Stomach (tissue), 9 donors: Measurements from ENCODE around the gene USP53. TPM values are rescaled to one million over a fixed set of nuclear protein-coding genes. Genes with fewer than 3 reads are reported as not detected.
"Not testable (repeated sequence)": the region's sequence is repeated elsewhere in the genome, so short reads cannot be mapped to it uniquely, and the experiment has no call there.

Source experiments
- DNase-seq, 2 donors: peaks; one replicate each; pipeline versions ENCODE4 v3.0.0 to v3.0.0-alpha.2; 2013 to 2019
- H3K27ac ChIP-seq, 5 donors: fragments of 200-600 bp in 4 of 5; sonication (generic) in 4 of 5; one replicate each; pipeline ENCODE4 v1.5.1; 2013 to 2019; ENCODE audit warnings: mild to moderate bottlenecking in 1 of 5, moderate library complexity in 1 of 5
- H3K27me3 ChIP-seq, 3 donors: fragments of 200-600 bp; sonication (generic); one replicate each; pipeline ENCODE4 v1.5.1; 2017 to 2019; ENCODE audit warnings: mixed run types in 1 of 3
- H3K36me3 ChIP-seq, 4 donors: fragments of 200-600 bp; sonication (generic); 1 replicate in 3 of 4; 2 replicates in 1 of 4; pipeline ENCODE4 v1.5.1; 2016 to 2019
- H3K4me1 ChIP-seq, 4 donors: fragments of 200-600 bp; sonication (generic); one replicate each; pipeline ENCODE4 v1.5.1; 2016 to 2019
- H3K4me3 ChIP-seq, 4 donors: fragments of 200-600 bp; sonication (generic) in 3 of 4; one replicate each; pipeline ENCODE4 v1.5.1; 2016 to 2019; ENCODE audit warnings: mild to moderate bottlenecking in 1 of 4
- H3K9me3 ChIP-seq, 4 donors: fragments of 200-600 bp; sonication (generic); one replicate each; pipeline ENCODE4 v1.5.1; 2016 to 2019
- CTCF ChIP-seq, 7 experiments: fragments of 450-650 bp in 4 of 7; fragments of 200-600 bp in 3 of 7; sonication (generic) in 3 of 7; IDR thresholded peaks; one replicate each; pipeline ENCODE4 v1.5.1; 2016 to 2019; ENCODE audit warnings: antibody characterized with exemption in 7 of 7, control low read depth in 2 of 7, mild to moderate bottlenecking in 1 of 7
- EP300 ChIP-seq: sonication (generic); formaldehyde crosslinking; IDR thresholded peaks from one replicate; pipeline ENCODE4 v1.6.1; 2017; ENCODE audit warnings: antibody characterized with exemption
- POLR2A ChIP-seq, 4 donors: fragments of 450-650 bp; IDR thresholded peaks; one replicate each; pipeline ENCODE4 v1.6.1; 2016; ENCODE audit warnings: antibody characterized with exemption in 4 of 4, control low read depth in 2 of 4, mild to moderate bottlenecking in 1 of 4, moderate library complexity in 1 of 4
- POLR2AphosphoS5 ChIP-seq, 3 donors: sonication (generic); formaldehyde crosslinking; IDR thresholded peaks; one replicate each; pipeline ENCODE4 v1.6.1; 2016; ENCODE audit warnings: antibody characterized with exemption in 3 of 3
- WGBS, 5 donors: extraction: QIAGEN DNeasy Blood & Tissue Kit in 3 of 5; methylation state at CpG; one replicate each; pipeline versions ENCODE4 v1.1.5 to v1.1.7; 2013 to 2018; 5-methylcytosine and 5-hydroxymethylcytosine counted together
- intact Hi-C: fragments of 100-400 bp; cut with DNase I; formaldehyde crosslinking; loops from one replicate; pipeline ENCODE4 v1.15.1; 2023; ENCODE audit warnings: low total_unique reads
- polyA plus RNA-seq, 3 donors: library from polyadenylated mRNA; stranded (reverse); fragments of 200-250 nt; gene quantifications; one replicate each; pipeline ENCODE4 v1.2.3, GENCODE V29; 2013
- total RNA-seq, 5 donors: library from RNA; depleted of rRNA; stranded (reverse); fragments of >200 nt; gene quantifications; one replicate each; pipeline versions ENCODE4 v1.1.0 to v1.2.3, GENCODE V29; 2014 to 2016
- donor health status: healthy with polysubstance abuse.
- donor health status: Bipolar disorder and iron deficiency.
- donor health status: healthy.

Gene USP53
- total and polyA plus RNA-seq, 8 donors = 15.8 to 116 (median 54.1) TPM

GRCh38 chr4:119337010-119337409 lies 124.5 kb downstream of the USP53 start:
- intact Hi-C loops = no loop called here
- Histone ChIP-seq H3K4me3 (no peak overlapping the region), H3K36me3 (no peaks in the 10 kb centered on the region), H3K27me3 (no peaks in the 10 kb centered on the region), H3K9me3 (no peaks in the 10 kb centered on the region), H3K4me1 (no peaks in the 10 kb centered on the region), H3K27ac (no peak overlapping the region)
- TF ChIP-seq EP300 (no peak), POLR2AphosphoS5 (IDR thresholded peaks at IDR 0.05) (no peak), CTCF (IDR thresholded peaks at IDR 0.05) (no peak), POLR2A (IDR thresholded peaks at IDR 0.05) (no peak)
- WGBS, 5 donors = 58 to 80% (median 64%) methylated on average over 1 of the region's 1 CpG
- DNase-seq = peak in 1 of 2 donors; percentile 18

- H3K36me3 ChIP-seq, H3K4me1 ChIP-seq, intact Hi-C loops, DNase-seq, H3K9me3 ChIP-seq, H3K27me3 ChIP-seq, H3K27ac ChIP-seq, H3K4me3 ChIP-seq: not testable (repeated sequence)
Observed at GRCh38 chr4:119339895-119340294, 127.4 kb downstream of the USP53 start.

GRCh38 chr4:119343293-119343692 lies 130.8 kb downstream of the USP53 start:
- intact Hi-C loops, H3K4me1 ChIP-seq, H3K4me3 ChIP-seq, H3K36me3 ChIP-seq, H3K27ac ChIP-seq, DNase-seq, H3K27me3 ChIP-seq, H3K9me3 ChIP-seq: not testable (repeated sequence)
- no CpG with 5 or more reads among the region's 2 CpGs for WGBS, 5 donors

Other genes with a start within 250 kb of the USP53 start
- gene MYOZ2, start 76.9 kb upstream of the USP53 start, total RNA-seq = 1 to 10 TPM in 2 of 5 donors, under 1 TPM in 1, not detected in 2; 0.73 to 1.4 (median 1.2) TPM
- under 1 TPM; 0.31 to 0.44 (median 0.33) TPM for gene MYOZ2, start 76.9 kb upstream of the USP53 start, polyA plus RNA-seq
- 10 to 100 TPM in 1 of 5 donors, 1 to 10 TPM in 1, not detected in 3; 3.8 to 14.3 TPM for gene FABP2, start 109.4 kb downstream of the USP53 start, total RNA-seq
- under 1 TPM in 1 of 3 donors, not detected in 2; 0.12 TPM for gene FABP2, start 109.4 kb downstream of the USP53 start, polyA plus RNA-seq